UCSD-AML1 (cell line): Measurements from ENCODE around the gene KHNYN.
"Not testable (repeated sequence)": the region's sequence is repeated elsewhere in the genome, so short reads cannot be mapped to it uniquely, and the experiment has no call there.

Source experiments
- DNase-seq: peaks from one replicate; lab custom pipeline; 2025; ENCODE audit not compliant: unreplicated experiment; lab: John Stamatoyannopoulos, UW

Gene KHNYN

DNA sequence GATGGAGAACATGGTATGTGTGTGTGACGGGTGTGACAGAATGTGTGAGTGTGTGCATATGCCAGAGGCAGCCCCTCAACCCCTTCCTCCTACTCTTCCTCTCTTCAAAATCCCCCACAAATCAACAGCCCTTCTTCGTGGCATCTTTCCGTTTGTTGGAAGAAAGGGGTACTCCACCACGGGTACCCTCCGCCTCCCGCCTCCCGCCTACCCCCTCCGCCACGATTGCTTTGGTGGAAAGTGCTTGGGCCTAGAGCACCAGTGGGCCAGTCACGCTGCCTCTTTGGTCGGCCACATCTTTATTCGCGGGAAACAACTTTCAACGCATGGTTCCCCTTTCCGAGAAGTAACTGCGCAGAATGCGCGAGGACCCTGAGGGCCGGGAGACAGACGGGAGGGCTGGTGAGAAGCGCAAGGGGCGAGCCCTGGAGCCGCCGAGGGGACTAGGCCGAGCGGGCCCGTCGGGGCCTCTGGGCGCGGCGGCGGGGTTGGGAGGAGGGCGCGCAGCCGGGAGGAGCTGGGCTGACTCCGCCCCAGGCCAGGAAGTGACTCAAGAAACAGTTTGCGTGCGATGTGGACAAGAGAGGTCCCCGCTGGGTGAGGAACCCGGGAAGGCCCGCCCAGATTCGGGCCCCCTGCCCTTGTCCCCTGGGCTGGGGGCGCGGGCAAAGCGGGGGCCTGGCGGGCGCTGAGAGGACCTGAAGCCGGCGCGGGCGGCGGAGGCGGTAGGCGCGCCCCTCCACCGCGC lies at the start of gene KHNYN, which contains the start of gene CBLN3:
TSS of gene KHNYN (plus strand) at position 560 of the 748 bp plus-strand sequence. CDS start 777 bp downstream, outside the sequence.
TSS of gene CBLN3 (minus strand) at position 274 of the 748 bp plus-strand sequence. CDS start 614 bp downstream, outside the sequence.
- peak; percentile 85 for DNase-seq

DNA sequence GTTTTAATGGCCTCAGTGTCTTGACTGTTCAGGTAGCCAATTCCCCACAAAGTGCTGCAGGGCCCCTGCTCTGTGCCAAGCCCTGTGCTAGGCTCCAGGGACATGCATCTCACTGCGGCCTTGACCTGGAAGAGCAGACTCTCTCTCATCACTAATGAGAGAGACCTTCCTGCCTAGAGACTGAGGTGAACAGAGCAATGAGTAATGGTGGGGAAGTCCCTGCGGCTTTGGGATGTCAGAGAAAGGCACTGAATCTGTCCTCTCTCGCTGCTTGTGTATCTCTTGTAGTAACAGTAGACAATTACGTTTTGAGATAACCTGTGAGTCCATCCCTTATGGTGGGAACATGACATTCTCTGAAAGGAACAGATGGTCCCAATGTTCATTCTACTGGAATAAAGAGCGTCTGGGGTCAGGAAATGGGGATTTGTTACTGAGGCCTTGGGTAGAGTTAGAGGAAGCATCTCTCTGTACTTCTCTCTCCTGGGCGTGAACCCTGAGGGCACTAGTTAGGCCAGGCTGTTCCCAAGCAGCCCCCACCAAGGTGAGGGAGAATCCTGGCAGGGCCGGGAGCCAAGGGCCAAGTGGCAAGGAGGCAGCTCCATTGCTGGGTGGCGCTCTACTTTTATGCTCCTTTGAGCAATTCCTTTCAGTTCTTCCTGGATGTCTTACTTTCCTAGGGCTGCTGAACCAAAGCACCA lies 48.2 kb upstream of the KHNYN start:
- DNase-seq = no peak

DNA sequence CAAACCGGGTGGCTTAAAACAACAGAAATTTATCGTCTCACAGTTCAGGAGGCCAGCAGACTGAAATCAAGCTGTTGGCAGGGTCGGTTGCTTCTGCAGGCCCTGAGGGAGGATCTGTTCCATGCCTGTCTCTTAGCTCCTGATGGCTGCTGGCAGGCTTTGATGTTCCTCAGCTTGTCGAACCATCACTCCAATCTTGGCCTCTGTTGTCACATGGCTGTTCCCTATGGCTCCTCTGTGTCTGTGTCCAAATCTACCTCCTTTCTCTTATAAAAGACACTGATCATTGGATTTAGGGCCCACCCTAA lies 47.7 kb upstream of the KHNYN start:
- DNase-seq = no peak

DNA sequence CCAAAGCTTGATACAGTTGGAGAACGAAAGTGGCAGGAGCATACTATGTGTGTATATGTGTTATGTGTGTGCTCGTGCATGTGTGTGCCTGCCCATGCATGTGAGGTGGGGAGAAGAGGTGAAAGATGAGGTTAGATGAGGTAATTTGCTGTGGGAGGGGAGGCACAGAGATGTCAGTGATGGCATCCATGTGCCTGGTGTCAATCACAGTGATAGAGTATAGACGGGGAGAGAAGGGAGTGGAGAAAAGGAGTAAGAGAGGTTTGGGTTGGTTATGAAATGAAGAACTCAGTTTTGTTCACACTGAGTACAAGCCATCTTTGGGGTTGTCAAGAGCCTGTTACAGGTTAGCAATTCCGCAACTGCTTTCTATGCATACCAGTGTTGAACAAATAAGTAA lies 45.6 kb upstream of the KHNYN start:
- DNase-seq = no peak

DNA sequence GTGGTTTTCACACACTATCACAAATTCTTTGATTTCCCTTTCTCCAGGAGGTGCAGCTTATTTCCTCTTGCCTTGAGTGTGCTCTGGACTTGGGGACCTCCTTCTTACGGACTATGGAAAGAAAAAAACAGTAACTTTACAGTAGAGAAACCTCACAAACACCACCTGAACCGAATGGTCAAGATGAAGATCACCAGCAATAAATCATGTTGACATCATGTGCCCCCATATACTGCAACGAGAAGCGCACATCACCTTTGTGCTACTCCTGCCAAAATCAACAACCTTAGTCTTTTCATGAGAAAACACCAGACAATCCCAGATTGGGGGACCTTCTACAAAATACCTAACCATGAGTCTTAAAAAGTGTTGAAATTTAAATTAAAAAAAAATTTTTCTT lies 44.2 kb upstream of the KHNYN start:
- no peak for DNase-seq

DNA sequence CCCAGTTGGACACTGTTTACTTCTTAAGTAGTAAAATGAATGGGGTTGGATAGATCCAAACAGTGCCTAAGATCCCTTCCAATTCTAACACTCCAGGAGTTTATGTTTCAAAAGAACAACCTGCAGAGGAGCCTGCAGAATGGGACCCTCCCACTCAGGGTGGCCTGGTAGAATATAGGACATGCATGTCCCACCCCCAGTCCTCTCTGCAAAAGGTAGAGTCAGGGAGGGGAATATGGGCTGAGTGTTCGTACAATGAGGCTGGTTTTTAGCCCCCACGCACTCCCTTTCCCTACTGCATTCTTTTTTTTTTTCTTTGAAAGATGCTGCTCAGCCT lies 42.8 kb upstream of the KHNYN start:
- DNase-seq = no peak

DNA sequence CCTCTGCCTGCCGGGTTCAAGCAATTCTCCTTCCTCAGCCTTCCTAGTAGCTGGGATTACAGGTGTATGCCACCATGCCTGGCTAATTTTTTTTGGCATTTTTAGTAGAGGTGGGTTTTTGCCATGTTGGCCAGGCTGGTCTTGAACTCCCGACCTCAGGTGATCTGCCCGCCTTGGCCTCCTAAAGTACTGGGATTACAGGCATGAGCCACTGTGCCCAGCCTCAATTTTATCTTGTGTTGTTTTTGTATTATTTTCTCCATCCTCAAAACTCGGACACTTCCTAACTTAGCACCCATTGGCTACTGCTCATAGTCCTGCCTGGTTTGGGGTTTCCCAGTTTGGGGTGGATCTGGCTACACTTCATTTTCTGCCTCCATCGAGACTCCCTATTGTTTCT lies 42.2 kb upstream of the KHNYN start:
- DNase-seq = not testable (repeated sequence)

DNA sequence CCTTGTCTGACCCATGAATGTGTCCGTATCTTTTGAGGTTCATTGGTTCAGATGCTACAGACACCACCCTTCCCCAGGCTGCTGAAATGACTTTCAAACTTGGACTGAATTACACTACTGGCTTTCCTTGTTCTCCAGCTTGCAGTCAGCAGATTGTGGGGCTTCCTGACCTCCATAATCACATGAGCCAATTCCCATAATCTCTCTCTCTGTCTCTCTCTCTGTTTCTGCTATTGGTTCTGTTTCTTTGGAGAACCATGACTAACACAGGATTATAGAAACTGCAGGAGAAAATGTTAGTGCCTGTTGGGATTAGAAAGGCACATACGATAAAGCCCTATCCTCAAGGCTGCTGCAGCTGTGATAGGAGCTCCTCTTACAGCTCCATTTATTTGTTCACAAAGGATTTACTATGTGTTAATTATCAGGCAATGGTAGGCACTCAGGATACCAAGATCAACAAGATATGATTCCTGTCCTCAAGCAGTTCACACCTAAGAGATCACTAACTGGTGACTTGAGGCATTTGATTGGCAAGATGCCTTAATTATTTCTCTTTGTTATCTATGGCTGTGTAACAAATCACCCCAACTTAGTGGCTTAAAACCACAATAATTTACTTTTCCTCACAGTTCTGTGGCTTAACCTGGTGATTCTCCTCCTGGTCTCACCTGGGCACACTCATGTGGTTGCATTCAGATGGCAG lies 41.1 kb upstream of the KHNYN start:
- no peak for DNase-seq

DNA sequence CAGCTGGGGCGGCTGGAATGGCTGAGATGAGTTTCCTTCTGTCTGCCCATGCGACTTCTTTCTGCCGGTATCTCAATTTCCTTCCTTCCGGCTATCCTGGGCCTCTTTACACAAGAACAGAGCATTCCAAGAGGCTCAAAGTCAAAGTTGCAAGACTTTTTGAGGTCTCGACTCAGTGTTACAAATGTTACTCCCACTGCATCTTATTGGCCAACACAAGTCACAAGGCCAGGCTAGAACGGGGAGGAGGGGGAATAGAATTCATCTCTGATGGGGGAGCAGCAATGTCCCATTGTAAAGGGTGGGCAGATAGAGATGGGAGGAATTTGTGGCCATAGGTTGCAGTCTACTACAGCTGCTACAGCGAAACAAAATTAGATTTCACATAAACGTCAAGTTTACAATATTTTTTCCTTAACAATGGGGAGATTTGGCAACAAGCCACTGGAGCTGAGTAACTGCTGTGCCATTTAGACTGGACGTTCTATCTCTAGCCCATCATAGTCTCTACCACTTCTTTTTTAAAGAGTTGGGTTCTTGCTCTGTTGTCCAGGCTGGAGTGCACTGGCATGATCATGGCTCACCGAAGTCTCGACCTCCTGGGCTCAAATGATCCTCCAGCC lies 40.4 kb upstream of the KHNYN start:
- DNase-seq = no peak

DNA sequence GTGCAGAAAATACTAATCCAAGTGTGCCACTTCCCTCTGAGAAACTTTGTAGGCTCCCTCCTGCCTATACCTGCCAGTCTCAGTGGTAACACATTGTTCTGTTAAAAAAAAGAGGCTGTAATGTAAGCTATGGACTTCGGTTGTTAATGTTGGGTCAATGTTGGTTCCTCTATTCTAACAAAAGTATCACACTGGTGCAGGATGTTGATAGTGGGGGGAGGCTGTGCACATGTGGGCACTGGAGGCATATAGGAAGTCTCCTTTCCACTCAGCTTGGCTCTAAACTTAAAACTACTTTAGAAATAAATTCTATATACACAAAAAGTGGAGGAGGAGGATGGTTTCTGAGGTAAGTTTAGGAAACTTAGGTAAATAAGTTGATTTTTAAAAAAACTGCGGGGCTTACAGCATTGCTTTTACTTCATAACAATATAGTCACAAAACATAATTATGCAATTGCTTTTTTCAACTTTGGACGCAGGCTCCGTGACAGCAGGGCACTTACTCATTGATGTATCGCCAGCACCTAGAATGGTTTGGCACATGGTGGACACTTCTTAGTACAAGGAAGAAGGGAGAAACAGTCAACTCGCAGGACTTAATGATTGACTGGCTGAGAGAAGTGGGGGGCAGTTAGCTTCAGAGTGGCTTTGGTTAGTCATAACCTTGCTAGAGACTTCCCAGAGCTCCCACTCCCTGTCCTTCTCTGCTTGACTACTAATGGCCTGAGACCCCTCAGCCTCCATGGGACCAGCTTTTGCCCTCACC lies 38.9 kb upstream of the KHNYN start:
- DNase-seq = peak; percentile 43

DNA sequence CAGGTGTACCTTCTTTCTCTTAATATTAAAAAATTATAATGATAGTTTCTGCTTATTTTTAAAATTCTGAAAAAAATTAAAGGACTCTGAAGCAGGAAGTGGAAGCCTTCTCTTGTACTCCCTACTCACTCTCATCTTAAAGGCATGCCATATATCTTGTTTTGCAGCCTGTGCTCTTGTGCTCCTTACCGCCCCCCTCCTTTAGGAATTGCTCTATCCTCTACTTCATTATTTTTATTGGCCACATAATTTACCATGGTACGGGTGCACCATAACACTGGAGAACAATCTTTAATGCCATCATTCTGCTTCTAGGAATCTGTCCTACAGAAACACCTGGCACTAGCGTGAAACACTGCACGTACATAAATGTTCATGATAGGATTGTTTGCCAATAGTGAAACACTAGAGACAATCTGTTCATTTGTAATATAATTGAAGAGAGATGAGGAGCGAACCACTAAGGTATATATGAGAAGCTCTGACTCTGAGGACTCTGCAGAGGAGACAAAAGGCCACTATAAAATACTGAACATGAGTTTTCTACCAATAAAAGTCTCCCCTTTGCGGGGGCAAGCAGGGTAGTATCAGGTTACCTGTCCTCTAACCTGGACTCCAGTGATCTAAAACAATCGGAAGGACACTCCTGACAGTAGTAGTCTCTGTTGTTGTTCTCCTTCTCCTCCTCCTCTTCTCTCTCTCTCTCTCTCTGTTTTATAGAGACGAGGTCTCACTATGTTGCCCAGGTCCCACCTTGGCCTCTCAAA lies 37.2 kb upstream of the KHNYN start:
- DNase-seq = no peak

DNA sequence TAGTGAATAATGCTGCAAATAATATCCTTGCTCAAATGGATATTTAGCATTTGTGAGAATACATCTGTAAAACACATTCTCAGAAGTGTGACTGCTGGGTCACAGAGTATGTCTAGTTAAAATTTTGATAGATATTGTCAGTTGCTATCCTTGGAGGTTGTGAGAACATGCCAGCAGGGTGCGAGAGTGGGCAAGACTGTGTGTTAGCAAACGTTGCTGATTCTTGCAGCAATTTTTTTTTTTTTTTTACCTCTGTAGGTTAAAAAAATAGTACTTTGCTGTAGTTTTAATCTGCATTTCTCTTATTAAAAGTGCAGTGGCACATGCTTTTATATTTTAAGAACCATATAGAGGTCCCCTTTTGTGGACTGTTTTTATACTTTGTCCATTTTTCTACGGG lies 35.5 kb upstream of the KHNYN start:
- no peak for DNase-seq

DNA sequence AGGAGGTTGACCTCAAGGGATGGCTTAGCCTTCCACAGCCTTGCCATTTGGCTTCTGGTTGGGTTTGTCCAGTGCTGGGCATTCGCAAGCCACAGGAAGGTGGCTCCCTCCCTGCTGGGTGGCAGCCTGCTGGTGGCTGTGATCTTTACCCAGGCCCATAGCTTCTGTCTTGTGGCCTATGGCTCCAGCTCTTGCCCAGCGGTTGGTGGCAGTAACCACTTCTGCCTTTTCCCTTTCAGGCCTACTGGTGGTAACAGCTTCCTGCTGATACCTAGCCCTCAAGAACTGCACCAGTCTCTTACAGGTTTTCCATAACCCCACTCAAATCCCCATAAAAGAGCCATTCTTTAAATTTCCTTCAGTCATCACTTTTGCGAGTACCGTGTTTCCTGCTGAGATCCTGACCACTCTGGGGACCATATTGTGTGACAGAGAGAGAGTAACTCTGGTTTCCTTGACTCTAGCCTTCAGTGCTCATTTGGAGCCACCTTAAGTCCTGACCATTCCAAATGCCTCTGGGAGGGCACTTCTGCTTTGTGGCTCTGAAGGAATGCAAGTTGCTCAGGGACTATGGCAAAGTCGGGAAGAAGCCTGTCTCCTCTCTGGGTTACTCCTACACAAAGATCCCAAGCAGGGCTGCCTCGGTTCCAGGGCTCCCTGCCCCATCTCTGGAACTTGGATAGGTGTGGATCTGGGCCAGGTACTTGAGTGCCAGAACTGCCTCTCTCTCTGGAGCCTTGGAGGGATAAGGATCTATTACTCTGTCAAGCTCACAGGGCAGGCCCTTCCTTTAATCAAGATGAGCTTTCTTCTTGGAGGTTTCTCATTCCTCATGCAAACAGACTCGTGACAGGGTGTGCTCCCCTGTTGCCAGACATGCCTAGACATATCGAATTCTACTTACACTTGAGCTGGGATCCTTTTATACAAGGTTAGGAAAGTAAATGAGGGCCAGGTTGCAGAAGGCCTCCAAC lies 33.9 kb upstream of the KHNYN start:
- peak; percentile 74 for DNase-seq

DNA sequence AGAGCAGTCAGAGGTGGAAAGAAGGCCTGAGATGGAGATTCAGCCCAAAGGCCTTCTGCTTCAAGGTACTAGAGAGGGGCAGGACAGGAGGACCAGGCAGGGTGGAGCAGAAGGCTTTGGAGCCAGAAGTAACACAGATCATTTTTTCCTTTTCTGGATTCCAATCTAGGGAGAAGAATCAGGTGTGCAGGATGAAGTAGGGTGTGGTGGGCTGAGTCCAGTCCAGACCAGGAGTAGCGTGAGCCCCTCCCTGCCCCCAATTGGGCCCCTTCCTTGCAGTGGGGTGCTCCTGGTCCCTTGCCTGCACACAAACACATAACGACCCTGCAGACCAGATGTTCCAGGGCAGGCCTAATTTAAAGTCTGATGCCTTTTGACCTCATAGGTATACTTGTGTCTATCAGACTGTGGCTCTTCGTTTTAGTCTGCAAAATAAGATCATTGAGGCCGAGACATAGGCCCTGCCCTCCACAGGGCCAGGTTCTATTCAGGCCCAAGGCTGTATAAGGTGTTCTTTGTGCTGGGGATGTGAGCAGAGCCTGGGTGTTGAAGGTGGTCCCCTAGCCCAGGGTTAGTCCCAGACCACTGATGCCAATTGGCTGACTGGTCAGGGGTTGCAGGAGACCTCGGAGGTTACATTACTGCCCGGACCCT lies 32.0 kb upstream of the KHNYN start:
- DNase-seq = no peak

DNA sequence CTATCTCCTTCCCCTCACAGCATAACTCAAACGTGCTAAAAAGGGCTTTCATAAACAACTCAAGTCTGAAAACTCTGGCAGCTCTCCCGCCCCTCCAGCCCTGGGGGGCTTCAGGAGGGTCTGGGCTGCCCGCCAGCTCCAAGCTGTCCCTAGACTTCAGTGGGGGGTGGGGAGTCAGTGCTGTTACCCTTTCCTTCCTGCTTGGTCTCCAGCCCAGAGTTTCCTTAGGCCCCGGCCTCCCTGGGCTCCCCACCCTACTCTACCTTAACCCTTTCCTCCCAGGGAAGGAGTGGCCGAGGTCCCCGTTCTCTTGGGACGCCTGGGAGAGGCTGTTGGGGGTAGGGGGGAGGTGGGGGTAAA lies 31.5 kb upstream of the KHNYN start:
- peak; percentile 46 for DNase-seq

DNA sequence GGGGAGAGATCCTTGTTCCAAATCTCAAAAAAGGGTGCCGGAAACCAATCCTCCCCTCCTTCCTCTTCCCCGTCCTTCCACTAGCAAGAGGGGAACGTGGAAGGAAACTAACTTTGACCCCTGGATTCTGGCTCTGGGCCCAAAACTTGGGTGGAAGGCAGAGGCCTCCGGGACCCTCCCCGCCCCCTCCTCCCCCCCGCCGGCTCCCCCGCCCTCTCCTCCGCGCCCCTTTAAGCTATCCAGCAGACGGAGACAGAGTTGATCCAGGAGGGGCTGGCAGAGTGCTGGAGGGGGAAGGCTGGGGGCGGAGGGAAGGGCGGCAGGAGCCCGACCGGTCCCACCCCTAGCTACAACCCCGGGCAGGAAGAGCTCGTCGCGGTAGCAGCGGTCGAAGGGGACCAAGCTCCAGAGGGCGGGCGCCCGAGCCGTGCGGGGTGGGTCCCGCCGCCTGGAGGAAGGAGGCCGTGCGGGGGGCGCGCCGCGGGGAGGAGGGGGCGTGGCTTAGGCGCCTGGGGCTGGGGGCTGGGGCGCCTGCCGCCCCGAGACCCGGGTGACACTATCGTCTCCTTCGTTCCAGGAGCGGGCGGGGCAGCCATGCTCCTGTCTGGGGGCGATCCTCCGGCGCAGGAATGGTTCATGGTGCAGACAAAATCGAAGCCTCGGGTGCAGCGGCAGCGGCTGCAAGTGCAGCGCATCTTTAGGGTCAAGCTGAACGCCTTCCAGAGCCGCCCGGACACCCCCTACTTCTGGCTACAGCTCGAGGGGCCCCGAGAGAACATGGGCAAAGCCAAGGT lies 30.9 kb upstream of the KHNYN start, which contains the start of gene NYNRIN:
TSS of gene NYNRIN (plus strand) at position 351 of the 794 bp plus-strand sequence. CDS start at position 595, 244 bp downstream.
- peak; percentile 75 for DNase-seq

DNA sequence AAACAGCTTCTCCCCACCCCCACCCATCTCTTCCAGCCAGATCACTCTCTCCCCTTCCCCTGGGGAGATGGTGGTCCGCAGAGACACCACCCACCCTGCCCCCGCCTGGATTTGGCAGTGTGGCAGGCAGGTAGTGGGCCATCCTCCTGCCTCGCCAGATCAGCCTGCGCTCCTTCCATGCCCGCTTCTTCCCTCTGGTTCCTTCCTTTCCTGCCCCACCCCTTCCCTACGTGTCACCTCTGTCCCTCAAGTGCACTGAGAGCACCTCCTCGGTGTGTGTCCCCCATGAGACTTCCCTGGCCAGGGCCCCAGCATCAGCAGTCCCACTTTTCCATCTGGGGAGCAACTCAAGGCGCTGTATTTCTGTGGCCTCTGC lies 30.3 kb upstream of the KHNYN start:
- DNase-seq = no peak
